ENCODE results near the gene ARSI.

DNA sequence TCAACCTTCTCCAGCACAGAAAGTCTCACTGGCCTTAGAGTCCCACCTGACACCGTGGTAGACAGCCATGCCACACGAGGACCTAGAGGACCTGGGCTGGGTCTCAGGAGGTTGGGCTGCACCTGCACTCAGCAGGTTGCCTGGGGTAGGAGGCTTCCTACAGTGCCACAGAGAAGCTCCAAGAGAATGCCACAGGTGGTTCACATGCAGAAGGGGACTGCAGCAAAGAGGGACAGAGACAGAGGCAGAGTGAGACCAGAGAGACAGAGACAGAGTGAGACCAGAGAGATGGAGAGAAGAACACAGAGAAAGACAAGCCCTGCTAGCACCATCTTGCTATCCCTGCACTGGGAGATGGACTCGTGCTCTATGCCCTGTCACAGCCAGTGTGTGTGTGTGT is 18.8 kb downstream of the ARSI start:
- TF ChIP-seq, protein P1, sequence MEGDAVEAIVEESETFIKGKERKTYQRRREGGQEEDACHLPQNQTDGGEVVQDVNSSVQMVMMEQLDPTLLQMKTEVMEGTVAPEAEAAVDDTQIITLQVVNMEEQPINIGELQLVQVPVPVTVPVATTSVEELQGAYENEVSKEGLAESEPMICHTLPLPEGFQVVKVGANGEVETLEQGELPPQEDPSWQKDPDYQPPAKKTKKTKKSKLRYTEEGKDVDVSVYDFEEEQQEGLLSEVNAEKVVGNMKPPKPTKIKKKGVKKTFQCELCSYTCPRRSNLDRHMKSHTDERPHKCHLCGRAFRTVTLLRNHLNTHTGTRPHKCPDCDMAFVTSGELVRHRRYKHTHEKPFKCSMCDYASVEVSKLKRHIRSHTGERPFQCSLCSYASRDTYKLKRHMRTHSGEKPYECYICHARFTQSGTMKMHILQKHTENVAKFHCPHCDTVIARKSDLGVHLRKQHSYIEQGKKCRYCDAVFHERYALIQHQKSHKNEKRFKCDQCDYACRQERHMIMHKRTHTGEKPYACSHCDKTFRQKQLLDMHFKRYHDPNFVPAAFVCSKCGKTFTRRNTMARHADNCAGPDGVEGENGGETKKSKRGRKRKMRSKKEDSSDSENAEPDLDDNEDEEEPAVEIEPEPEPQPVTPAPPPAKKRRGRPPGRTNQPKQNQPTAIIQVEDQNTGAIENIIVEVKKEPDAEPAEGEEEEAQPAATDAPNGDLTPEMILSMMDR (IDR thresholded peaks at IDR 0.05; ENCODE audit: insufficient read depth, low read length, poor library complexity, severe bottlenecking): no peak
- no peak for TF ChIP-seq EZH2phosphoT487 (conservative IDR thresholded peaks at IDR 0.05; ENCODE audit: low read length)

All from SU-DHL-6 (cell line).